CD4-positive, alpha-beta T cell treated with Interleukin-6 at 100 ng/mL for 8 hours (primary cell): ENCODE results near the gene RBPJ.
"Not testable (repeated sequence)": the region's sequence is repeated elsewhere in the genome, so short reads cannot be mapped to it uniquely, and the experiment has no call there.

Experiments used
- DNase-seq: peaks from one replicate; pipeline ENCODE4 v3.0.0-alpha.2; 2020; ENCODE audit warnings: mixed read lengths, low spot score

RBPJ gene

DNA sequence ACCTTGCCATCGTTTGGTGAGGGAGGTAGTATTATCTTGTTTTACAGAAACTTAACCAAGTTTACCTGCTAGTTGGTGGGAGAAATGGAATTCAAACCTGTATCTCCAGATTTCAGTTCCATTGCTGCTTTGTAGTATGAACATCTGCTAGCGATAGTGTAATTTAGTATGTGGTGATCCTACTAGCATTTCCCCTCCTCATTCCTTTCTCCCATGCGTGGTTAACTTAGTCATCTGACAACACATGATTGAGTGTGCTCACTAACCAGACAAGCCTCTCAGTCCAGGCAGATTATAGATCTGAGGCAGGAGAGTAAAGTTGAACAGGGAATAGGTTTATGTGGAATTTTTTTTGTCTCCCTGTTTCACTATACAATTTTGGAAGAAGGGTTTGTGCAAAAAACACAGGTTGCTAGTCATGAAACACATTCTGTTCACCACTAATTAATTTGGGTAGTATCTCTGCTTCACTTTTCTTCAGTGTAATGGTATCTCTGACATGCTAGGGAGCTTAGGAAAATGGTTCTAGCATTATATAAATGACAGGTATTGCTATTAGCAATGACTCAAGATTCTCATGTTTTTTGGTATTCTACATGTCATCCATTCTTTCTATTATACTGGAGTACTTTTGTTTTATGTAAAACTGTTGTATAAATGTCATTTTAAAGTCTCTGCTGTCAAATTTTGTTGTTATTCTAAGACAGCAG is 21.7 kb downstream of the RBPJ start:
- no peak for DNase-seq

DNA sequence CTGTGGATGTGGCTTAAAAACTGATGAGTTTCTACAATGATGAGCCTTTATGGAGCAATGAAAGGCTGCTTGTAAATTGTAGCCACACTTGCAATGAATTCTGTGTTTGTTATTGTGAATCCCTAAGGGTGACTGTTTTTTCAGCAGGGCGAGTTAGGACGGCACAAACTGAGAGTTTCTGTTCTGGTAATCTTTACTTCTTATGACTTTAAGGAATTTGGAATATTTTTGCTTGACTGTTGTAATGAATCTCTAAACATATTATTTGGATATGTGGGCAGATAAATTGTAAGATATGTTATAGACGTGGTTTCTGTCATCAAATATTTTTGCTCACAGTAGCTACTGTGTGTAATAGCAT is 22.2 kb downstream of the RBPJ start:
- DNase-seq = no peak

DNA sequence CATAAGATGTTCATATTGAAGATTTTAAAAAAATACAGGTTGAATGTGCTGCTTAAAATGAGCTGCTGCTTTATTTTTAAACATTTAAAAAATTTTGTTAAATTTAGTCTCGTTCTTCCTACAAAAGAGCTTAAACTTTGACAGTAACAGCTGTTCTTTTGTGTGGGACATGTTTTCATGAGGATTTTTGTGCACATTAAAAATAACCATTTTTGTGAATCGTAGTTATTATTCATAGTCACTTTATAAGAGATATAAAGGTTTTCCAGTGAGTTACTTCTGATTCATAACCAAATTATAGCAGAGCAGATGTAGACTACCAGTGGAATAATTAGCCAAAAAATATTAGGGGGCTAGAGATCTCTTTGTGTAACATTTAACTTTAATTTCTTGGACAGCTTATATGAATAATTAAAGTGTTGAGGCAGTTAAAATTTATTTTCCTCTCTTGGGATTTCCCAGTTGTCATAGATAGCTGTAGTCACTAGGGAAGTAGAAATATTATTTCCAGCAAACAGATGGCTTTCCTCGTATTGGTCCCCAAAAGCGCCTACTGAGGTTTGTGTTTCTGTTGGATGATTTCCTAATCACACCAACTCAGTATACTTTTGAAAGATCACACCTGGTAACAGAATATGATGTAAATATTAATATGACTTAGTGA is 24.2 kb downstream of the RBPJ start:
- DNase-seq = no peak

DNA sequence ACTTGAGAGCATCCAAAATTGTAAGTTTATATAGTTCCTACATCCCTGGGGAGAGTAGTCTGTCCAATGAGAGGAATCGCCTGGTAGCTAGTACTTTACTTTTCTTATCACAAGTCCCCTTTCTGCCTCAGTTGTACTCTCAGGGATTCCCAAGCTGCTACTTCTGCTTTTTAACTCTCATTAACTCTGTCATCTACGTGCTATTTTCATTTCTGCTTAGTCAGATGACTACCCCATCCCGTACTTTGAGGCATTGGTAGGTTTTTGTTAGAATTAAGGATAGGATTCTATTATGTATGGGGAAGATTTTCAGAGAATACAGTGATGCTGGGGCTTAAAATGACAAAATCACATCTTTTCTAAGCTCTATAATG is 24.7 kb downstream of the RBPJ start:
- no peak for DNase-seq

DNA sequence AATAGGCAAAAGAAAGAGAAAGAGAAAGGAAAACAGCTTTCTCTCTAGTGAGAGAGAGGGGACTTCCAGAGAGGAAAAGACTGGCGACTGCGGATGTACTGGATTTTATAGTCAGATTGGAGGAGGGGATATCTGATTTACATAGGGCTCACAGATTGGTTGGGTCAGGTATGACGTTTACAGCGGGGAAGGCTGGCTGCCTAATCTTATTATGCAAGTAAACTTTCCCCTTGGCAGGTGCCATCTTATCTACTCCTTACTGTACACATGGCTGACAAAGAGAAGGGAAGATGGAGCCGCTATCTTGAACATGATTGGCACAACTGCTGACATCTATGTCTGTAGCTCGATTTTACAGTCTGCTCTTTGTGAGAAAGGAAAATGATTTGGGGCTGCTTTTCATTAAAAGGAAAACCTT is 25.4 kb downstream of the RBPJ start:
- no peak for DNase-seq

DNA sequence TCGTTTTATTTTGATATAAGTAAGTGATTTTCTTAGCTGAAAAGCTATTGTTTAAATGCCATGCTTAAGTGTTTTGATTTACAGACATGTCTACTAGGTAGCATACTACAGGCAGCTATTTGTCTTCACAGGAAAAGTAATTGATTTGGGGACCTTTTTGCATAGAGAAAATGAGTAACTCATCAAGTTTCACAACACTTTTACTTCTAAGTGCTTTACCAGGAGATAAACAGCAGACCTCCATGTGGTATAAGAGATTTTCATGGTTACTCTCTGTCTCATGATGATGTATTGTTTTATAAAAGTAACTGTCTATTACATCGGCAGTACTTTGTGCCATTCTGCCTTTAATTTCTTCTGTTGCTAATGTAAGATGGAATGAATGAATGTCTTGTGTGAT is 28.7 kb downstream of the RBPJ start:
- no peak for DNase-seq

DNA sequence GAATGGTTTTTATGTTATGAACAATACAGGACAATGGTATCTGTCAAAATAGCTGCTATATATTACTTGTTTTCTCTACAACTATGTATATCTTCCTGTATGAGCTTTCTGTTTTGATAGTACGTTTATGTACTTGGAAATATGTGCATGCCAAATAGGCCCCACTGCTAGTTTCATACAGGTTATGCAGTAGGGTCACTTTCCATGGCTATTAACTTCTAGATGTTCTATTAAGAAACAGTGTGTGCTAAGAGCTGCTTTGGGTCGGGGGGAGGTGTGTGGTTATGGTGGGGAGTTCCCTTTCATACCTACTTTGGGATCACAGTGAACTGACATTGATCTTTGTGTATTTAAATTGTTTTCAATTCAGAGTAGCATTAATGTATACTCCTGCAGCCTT is 30.9 kb downstream of the RBPJ start:
- no peak for DNase-seq

DNA sequence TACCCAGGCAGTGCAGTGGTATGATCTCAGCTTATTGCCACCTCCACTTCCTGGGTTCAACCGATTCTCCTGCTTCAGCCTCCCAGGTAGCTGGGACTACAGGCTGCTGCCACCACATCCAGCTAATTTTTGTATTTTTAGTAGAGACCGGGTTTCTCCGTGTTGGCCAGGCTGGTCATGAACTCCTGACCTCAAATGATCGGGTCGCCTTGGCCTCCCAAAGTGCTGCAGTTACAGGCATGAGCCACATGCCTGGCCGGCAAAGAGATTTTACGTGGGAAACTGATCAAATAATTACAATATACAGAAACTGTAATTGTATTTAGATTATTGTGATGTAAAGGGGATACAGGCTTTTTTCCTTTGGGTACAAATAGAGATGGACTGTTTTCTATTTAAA is 33.7 kb downstream of the RBPJ start:
- no peak for DNase-seq

DNA sequence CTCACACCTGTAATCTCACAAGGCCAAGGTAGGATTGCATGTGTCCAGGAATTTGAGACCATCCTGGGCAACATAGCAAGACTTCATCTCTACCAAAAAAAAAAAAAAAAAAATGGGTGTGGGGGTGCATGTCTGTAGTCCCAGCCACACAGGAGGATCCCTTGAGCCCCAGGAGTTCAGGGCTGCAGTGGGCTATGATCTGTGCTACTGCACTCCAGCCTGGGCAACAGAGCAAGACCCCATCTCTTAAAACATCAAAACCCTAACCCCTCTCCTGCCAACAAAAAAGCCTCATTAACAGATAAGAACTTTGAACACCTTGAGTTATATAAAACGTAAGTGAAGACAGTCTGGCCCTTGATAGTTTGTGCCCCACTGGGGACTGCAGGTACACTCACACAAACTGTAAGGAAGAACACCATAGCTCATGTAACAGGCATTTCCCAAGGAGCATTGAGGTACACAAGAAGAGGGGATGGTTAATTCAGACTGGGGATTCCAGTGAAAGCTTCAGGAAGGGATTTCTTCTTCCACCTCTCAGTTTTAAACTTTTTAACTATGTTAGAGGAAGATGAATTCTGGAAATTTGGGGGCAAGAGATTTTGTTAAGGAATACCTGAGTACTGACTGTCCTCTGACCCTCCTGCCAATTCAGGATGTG is 34.7 kb downstream of the RBPJ start:
- DNase-seq = no peak

DNA sequence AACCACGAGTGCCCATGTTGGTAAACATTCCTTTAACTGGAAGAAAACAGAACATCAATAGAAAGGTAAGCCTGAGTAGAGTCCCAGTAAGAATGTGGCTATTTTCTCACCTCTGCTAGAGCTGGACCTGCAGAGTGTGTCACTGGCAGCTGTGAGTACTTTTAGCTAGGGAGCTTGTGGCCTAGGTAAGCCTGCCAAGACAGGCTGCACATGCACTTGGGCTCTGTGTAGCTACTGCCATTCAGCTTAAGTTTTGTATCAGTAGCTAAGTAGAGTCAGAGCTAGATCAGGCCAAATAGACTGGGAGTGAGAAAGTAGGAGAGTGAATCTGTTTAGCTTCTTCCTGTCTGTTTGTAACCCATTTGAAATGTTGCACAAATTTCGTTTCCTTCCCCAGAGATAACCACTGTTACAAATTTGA is 35.3 kb downstream of the RBPJ start:
- DNase-seq = no peak

DNA sequence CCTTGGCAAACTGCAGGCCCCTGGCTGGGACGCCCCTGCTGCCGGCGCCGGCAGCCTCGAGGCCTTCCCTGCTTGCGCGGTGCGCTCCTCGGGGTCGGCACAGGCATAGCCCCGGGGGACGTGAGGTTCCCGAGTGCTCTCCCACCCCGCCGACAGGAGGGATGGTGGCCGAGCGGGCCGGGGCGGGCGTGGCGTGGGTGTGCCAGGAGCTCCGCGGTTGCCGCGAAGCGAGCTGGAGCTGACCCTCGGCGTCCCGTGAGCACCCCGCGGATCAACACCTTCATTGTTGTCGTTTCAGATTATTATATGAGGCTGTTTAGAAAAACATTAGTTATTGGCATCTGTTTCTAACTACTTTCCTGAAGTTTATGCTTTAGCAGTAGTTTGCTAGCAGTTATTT is 38.7 kb downstream of the RBPJ start:
- not testable (repeated sequence) for DNase-seq

DNA sequence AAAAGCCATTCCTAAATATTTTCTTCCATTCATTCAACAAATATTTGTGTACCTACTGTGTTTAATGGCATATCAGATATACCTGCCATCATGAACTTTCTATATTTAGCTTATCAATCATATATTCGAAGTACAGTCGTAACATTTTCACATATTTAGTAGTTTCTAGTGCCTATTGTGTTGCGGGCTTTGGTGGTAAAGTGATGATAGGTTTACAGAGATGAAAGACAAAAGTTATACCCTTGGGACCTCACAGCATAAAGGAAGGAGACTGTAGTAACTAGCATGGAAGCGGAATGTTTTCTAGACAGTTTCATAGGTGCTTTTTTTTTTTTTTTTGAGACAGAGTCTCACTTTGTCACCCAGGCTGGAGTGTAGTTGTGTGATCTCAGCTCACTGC is 39.5 kb downstream of the RBPJ start:
- no peak for DNase-seq

DNA sequence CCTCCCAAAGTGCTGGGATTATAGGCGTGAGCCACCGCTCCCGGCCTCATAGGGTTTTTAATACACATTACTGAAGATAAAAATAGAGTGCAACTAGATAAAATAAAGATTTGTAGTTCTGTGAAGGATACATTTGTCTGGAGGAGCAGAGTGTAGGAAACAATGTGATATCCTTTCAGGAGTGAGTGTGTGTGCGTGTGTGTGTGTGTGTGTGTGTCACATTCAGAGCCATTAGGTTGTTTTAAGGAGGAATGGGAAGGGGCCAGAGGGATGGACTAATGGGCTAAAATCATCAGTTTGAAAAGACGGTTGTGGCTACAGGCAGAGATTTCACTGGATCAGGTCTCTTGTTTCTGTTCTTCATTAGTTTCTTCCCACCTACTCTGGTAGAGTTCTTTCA is 40.0 kb downstream of the RBPJ start:
- no peak for DNase-seq

DNA sequence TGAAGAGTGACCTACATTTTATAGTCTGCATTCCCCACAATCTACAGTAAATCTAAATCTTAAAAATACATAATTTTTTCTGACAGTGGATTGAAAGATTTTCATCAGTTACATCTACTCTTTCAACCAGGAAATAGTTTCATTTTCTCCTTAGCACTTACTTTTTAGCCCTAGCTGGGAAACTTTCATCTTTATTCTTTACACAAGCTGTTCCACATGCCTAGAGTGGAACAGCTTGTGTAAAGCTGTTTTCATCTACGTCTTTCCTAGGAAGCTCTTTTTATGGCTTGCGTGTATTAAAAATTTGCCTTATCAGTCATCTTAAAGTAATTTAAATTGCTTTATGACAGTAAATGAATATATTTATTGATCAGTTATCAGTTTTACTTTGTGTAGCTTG is 40.5 kb downstream of the RBPJ start:
- no peak for DNase-seq

DNA sequence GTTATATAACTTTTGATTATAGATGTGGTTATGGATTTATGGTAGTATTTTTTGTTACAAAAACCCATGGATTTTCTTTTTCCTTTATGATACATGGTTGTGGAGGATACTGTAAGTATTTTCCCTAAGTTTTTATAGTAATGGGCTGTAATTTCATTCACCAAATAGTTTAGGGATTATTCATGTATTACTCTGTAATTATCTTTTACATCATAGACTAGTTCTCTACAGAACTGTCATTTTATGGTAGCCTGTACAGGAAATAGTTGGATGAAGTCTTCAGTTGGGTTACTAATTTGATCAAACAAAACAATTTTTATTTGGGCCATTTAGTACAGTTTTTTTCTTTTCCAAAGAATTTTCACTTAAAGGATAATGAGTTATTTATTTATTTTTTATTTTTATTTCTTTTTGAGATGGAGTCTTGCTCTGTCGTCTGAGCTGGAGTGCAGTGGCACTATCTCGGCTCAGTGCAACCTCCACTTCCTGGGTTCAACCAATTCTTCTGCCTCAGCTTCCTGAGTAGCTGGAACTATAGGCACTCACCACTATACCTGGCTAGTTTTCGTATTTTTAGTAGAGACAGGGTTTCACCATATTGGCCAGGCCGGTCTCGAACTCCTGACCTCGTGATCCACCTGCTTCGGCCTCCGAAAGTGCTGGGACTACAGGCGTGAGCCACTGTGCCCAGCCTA is 42.1 kb downstream of the RBPJ start:
- no peak for DNase-seq

DNA sequence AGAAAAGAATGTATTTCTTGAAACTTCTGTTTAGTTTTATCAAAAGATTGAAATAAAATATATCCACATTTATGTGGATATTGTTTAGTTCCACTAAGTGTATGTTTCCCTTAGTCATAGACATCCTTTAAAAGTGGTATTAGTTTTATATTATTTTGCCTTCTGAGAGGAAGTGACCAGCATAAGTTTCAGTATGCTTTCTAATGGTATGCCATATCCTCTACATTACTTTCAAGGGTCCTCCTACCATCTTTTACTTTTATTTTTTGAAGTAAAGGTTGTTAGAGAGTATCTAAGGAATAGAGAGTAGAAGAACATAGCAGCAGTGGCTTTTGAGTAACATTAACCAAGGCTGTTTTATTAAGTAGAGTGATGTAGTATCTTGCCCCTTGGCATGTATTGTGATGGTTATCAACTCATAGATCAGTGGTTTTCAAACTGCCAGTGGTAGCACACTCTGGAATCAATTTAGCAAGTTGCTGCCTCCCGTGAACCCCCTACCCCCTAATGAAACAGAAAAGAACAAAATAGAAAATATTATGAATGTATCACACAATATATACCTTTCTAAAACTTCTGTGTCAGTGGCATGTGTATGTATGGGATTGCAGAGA is 44.8 kb downstream of the RBPJ start:
- no peak for DNase-seq

DNA sequence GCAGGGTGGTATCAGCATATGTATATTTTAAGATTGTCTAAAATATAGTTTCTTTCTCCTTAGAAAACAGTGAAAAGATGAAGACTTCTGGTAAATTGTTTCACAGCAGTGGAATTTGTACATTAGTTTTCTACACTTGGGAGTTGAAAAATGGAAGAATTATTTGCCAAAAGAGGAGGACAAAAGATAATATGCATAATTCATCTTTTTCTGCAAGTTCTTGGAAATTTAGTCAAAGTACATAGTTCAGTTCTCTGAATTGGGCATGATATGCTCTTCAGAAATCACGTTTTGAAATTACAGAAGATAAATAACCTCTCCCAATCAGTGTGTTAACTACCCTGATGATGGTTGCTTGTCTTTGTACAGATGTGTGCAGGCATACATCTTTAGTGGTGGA is 47.0 kb downstream of the RBPJ start:
- no peak for DNase-seq

DNA sequence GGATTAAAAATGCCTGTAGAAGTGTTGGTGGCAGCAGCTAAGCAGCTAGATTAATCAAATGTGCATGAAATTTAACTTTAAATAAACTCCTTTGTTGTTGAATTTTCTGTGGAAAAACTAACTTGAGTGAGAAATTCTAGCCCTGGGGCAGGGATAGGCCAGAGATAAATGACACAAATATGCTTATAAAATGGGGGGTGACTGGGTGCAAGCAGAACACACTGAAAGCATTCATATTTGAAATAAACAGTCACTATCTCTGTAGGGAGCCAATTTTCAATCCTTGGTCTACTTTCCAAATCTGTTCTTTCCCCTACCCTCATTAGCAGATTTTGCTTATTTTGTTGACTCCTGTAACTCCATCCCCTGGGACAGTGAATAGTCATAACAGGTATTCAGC is 47.9 kb downstream of the RBPJ start:
- DNase-seq = no peak

DNA sequence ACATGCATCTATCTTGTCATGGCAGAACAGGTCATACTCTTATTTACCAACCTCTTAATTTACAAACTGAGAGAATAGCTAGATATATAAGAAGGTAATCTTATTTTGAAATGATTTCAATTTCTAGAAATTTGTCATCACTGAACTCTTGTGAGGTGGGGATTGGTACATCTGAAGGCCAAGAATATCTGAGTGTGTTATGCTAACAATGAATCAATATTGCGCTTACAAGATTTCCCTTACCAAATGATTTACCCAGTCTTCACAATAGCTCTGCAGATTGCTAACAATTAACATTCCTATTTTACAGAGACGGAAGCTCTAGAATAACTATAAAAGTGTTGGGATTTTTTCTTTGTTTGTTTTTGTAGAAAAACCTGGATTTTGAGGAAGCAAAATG is 48.3 kb downstream of the RBPJ start:
- no peak for DNase-seq

DNA sequence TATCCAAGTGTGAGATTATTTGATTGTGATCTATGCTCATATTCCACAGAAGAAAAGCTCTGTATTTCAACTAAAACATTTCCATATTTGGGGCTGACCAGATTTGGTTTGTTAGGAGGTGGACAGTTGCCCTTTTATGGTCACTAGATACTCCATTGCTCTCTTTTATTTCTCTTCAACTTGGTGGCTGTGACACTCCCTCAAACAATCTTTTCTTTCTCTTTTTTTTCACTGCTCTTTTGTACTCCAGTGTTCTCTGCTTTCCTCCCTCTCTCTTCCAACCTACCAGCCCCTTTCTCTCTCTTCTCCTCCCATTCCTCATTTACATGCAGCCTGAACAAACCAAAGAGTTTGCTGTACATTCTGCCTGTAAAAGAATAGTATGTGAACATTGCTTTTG is 48.8 kb downstream of the RBPJ start:
- no peak for DNase-seq

DNA sequence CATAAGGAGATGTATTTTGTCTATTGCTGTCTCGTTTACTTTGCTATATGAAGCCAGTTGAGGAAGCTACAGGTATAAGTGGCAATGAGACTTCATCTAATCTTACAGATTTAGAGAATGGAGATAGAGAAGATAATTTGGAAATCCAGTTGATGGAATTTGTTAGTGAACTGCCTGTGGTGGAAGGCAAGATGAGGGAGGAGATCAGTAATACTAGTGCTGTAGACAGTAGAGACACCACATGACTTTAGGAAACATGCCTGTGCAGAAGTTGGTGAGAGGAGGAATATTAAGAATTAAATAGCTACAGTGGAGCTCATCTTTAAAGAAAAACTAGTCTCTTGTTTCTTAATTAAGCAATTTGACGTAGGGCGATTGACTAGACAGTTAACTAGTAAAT is 51.3 kb downstream of the RBPJ start:
- no peak for DNase-seq

DNA sequence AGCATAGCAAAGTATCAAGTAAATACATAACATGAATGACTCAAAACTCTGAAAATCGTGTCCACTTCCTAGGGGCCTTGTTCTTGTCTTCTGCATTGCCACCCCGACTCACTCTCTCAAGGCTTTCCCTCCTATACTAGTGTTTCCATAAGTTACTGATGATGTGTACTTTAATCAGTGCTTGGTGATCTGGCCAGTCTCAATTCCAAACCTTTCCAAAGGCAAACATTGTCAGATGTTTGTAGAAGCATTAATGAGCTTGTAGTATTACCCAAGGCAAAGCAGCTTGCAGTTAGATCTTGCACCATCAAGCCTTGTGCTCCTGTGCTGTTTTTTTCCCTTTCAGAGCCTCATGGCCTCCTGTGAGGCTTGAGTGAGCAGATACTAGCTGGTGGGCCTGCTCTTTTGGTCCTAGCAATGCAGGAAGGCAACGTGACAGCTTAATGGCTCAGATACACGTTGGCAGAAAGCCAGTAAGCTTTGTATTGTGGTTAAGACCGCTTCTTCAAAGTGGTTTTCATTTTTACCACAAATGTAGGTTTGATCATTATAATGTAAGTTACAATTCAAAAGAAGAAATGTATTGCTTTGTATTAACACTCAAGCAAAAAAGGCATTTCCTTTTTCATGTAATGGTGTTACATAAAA is 51.8 kb downstream of the RBPJ start:
- peak; percentile 70 for DNase-seq
